Gastroesophageal sphincter (tissue), 3 donors: ENCODE results near the gene OR51B2.

Experiments
- CTCF ChIP-seq, 4 experiments: fragments of 200-600 bp in 2 of 4; fragments of 450-650 bp in 2 of 4; sonication (generic) in 1 of 4; IDR thresholded peaks; one replicate each; pipeline ENCODE4 v1.5.1; 2017 to 2019; ENCODE audit warnings: antibody characterized with exemption in 4 of 4, mild to moderate bottlenecking in 2 of 4, moderate library complexity in 2 of 4
- POLR2A ChIP-seq, 2 donors: fragments of 450-650 bp; IDR thresholded peaks; one replicate each; pipeline ENCODE4 v1.6.1; 2017; ENCODE audit warnings: antibody characterized with exemption in 2 of 2, mild to moderate bottlenecking in 2 of 2, moderate library complexity in 1 of 2

GRCh38 chr11:5293028-5293427 lies 31.1 kb downstream of the OR51B2 start:
- TF ChIP-seq CTCF (IDR thresholded peaks at IDR 0.05) (no peak), POLR2A (IDR thresholded peaks at IDR 0.05) (no peak)
